ENCODE measurements around the gene GYS2. TPM values are rescaled to one million over a fixed set of nuclear protein-coding genes. Genes with fewer than 3 reads are reported as not detected.

Gene GYS2
- total RNA-seq, 1 experiment from 2014 or later, result 0.66 TPM

GRCh38 chr12:21576431-21576830 lies 28.2 kb downstream of the GYS2 start:
- H3K4me1 ChIP-seq, result peaks cover 56% of the 10 kb centered on the region
- Mint-ChIP-seq H3K27me3 (ENCODE audit: insufficient read depth, unreplicated experiment) (no peaks in the 10 kb centered on the region), H3K9me3 (ENCODE audit: unreplicated experiment) (peaks cover 17% of the 10 kb centered on the region), H3K36me3 (ENCODE audit: insufficient read depth, unreplicated experiment) (peaks cover 8% of the 10 kb centered on the region), H3K4me3 (ENCODE audit: unreplicated experiment) (no peak overlapping the region), H3K4me1 (ENCODE audit: low read depth, unreplicated experiment) (peaks cover 61% of the 10 kb centered on the region), H3K27ac (ENCODE audit: unreplicated experiment) (peak overlapping the region; percentile 22)
- H3K9me3 ChIP-seq, result no peaks in the 10 kb centered on the region
- intact Hi-C loops (cut with micrococcal nuclease; ENCODE audit: unreplicated experiment), result no loop called here
- CTCF ChIA-PET, result no interaction called here
- BruUV-seq (replicated peaks), result no TSS peak
- DNase-seq, result no peak
- TF ChIP-seq CTCF (IDR thresholded peaks at IDR 0.05; ENCODE audit: insufficient read depth in 1 of 2, low read depth in 1 of 2, low read length in 1 of 2, severe bottlenecking in 1 of 2, unreplicated experiment in 1 of 2), result no peak
- H3K36me3 ChIP-seq (ENCODE audit: control insufficient read depth, insufficient read depth, low read length), result no peaks in the 10 kb centered on the region
- no peak overlapping the region for H3K4me3 ChIP-seq (ENCODE audit: low read depth, low read length)
- POLR2A ChIA-PET, result no interaction called here
- H3K27me3 ChIP-seq (replicated peaks; ENCODE audit: control insufficient read depth, insufficient read depth, low read length), result no peaks in the 10 kb centered on the region

GRCh38 chr12:21573733-21574358 lies 30.8 kb downstream of the GYS2 start:
- H3K4me1 Mint-ChIP-seq (ENCODE audit: low read depth, unreplicated experiment), result peaks cover 45% of the 10 kb centered on the region
- no peaks in the 10 kb centered on the region for H3K27me3 ChIP-seq (replicated peaks; ENCODE audit: control insufficient read depth, insufficient read depth, low read length)
- H3K9me3 Mint-ChIP-seq (ENCODE audit: unreplicated experiment), result peaks cover 4% of the 10 kb centered on the region
- TF ChIP-seq CTCF (IDR thresholded peaks at IDR 0.05; ENCODE audit: insufficient read depth in 1 of 2, low read depth in 1 of 2, low read length in 1 of 2, severe bottlenecking in 1 of 2, unreplicated experiment in 1 of 2), result no peak
- no peak overlapping the region for H3K27ac Mint-ChIP-seq (ENCODE audit: unreplicated experiment)
- H3K36me3 Mint-ChIP-seq (ENCODE audit: insufficient read depth, unreplicated experiment), result no peaks in the 10 kb centered on the region
- no peak overlapping the region for H3K4me3 Mint-ChIP-seq (ENCODE audit: unreplicated experiment)
- H3K36me3 ChIP-seq (ENCODE audit: control insufficient read depth, insufficient read depth, low read length), result no peaks in the 10 kb centered on the region
- BruUV-seq (replicated peaks), result no TSS peak
- no peaks in the 10 kb centered on the region for H3K27me3 Mint-ChIP-seq (ENCODE audit: insufficient read depth, unreplicated experiment)
- POLR2A ChIA-PET, result no interaction called here
- H3K9me3 ChIP-seq, result no peaks in the 10 kb centered on the region
- intact Hi-C loops (cut with micrococcal nuclease; ENCODE audit: unreplicated experiment), result no loop called here
- CTCF ChIA-PET, result no interaction called here
- peaks cover 37% of the 10 kb centered on the region for H3K4me1 ChIP-seq
- no peak overlapping the region for H3K4me3 ChIP-seq (ENCODE audit: low read depth, low read length)
- no peak for DNase-seq

DNA sequence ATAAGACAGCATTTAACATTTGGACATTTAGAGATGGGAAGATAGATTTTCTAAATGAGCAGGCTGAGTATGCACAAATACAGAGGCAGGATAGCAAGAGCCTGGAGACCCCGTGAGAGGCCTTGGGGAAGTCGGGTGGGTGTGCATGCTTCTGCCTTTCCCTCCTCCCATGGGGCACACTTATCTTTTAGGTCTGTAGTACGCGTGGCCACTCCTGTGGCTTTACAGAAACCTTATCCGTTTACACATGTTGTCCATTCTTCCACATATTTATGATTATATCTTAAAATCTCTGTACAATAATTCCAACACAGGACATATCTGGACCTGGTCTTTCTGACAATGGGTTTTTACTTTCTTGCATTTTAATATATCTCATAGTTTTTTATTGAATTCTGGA lies 33.6 kb downstream of the GYS2 start:
- H3K27me3 Mint-ChIP-seq (ENCODE audit: insufficient read depth, unreplicated experiment), result no peaks in the 10 kb centered on the region
- intact Hi-C loops (cut with micrococcal nuclease; ENCODE audit: unreplicated experiment), result no loop called here
- H3K9me3 Mint-ChIP-seq (ENCODE audit: unreplicated experiment), result peaks cover 11% of the 10 kb centered on the region
- H3K27me3 ChIP-seq (replicated peaks; ENCODE audit: control insufficient read depth, insufficient read depth, low read length), result no peaks in the 10 kb centered on the region
- DNase-seq, result no peak
- H3K36me3 Mint-ChIP-seq (ENCODE audit: insufficient read depth, unreplicated experiment), result no peaks in the 10 kb centered on the region
- BruUV-seq (replicated peaks), result no TSS peak
- peaks cover 17% of the 10 kb centered on the region for H3K4me1 ChIP-seq
- H3K4me1 Mint-ChIP-seq (ENCODE audit: low read depth, unreplicated experiment), result peaks cover 31% of the 10 kb centered on the region
- no peak for TF ChIP-seq CTCF (IDR thresholded peaks at IDR 0.05; ENCODE audit: insufficient read depth in 1 of 2, low read depth in 1 of 2, low read length in 1 of 2, severe bottlenecking in 1 of 2, unreplicated experiment in 1 of 2)
- H3K4me3 ChIP-seq (ENCODE audit: low read depth, low read length), result no peak overlapping the region
- H3K9me3 ChIP-seq, result no peaks in the 10 kb centered on the region
- ChIA-PET CTCF (no interaction called here), POLR2A (no interaction called here)
- H3K4me3 Mint-ChIP-seq (ENCODE audit: unreplicated experiment), result no peak overlapping the region
- no peak overlapping the region for H3K27ac Mint-ChIP-seq (ENCODE audit: unreplicated experiment)
- no peaks in the 10 kb centered on the region for H3K36me3 ChIP-seq (ENCODE audit: control insufficient read depth, insufficient read depth, low read length)

Measured in Caco-2 (cell line).